Measurements from ENCODE around the gene TRAPPC11. TPM values are rescaled to one million over a fixed set of nuclear protein-coding genes. Genes with fewer than 3 reads are reported as not detected.
A peak's percentile ranks its signal among the peaks of the same experiment; 100 is the strongest.

Gene TRAPPC11
- total and polyA plus RNA-seq, 9 of the 15 experiments (the other 6 are each of a cell fraction or from before 2014, with no cell fraction given), result 11.6 to 49.0 (median 28.7) TPM

GRCh38 chr4:183691897-183692296 lies 32.8 kb downstream of the TRAPPC11 start:
- no peak overlapping the region for H3K4me3 ChIP-seq
- intact Hi-C loops (cut with micrococcal nuclease), result no loop called here
- no peaks in the 10 kb centered on the region for H3K4me1 ChIP-seq (replicated peaks in 1 of 2; ENCODE audit: control insufficient read depth in 2 of 2, insufficient read depth in 2 of 2, low read length in 2 of 2)
- no peak overlapping the region for H3K4me2 ChIP-seq (ENCODE audit: insufficient read depth, low read length)
- no peak overlapping the region for H3K9ac ChIP-seq (ENCODE audit: insufficient read depth in 1 of 2, low read depth in 2 of 2, low read length in 2 of 2)
- ATAC-seq (no peak), DNase-seq (ENCODE audit: extremely low read depth in 1 of 4, low spot score in 3 of 4) (no peak), FAIRE-seq (no peak)
- CTCF ChIA-PET (ENCODE audit: low intra/inter-chr PET ratio), result no interaction called here
- no peaks in the 10 kb centered on the region for H4K20me1 ChIP-seq (replicated peaks; ENCODE audit: control insufficient read depth, insufficient read depth, low read length)
- no TSS peak for BruUV-seq (replicated peaks)
- H3K27ac ChIP-seq (ENCODE audit: extremely low read depth, low read depth, low read length), result no peak overlapping the region
- no peaks in the 10 kb centered on the region for H3K79me2 ChIP-seq (ENCODE audit: control insufficient read depth, insufficient read depth, low read length)
- POLR2A ChIA-PET, result no interaction called here
- no peaks in the 10 kb centered on the region for H3K9me1 ChIP-seq (ENCODE audit: control insufficient read depth, insufficient read depth, low read length)
- in situ Hi-C loops (cut with MboI), result no loop called here
- TF ChIP-seq ZNF384 (IDR thresholded peaks at IDR 0.05; ENCODE audit: low read depth, low read length) (no peak), ZNF655 (CRISPR knock-in tag; IDR thresholded peaks at IDR 0.05) (no peak), RBM25 (IDR thresholded peaks at IDR 0.05; ENCODE audit: low read depth, low read length, severe bottlenecking) (peak; percentile 81)
- H3K36me3 ChIP-seq (ENCODE audit: control insufficient read depth, insufficient read depth, low read length), result peaks cover 67% of the 10 kb centered on the region
- H3K9me3 ChIP-seq (replicated peaks; ENCODE audit: control insufficient read depth, insufficient read depth, low read depth, low read length), result no peaks in the 10 kb centered on the region
- no peaks in the 10 kb centered on the region for H3K27me3 ChIP-seq (ENCODE audit: control insufficient read depth in 2 of 2, insufficient read depth in 2 of 2, low read length in 2 of 2)
- no peak overlapping the region for H2AFZ ChIP-seq (ENCODE audit: low read depth, low read length)

GRCh38 chr4:183698909-183699308 lies 39.8 kb downstream of the TRAPPC11 start:
- in situ Hi-C loops (cut with MboI), result no loop called here
- H3K9ac ChIP-seq (ENCODE audit: insufficient read depth in 1 of 2, low read depth in 2 of 2, low read length in 2 of 2), result no peak overlapping the region
- no peaks in the 10 kb centered on the region for H3K27me3 ChIP-seq (ENCODE audit: control insufficient read depth in 2 of 2, insufficient read depth in 2 of 2, low read length in 2 of 2)
- ChIA-PET POLR2A (interaction anchor here (1.1 kb wide), 1 partner anchor 10 kb away, joined by 3 read pairs; no protein-coding TSS in a partner anchor), CTCF (ENCODE audit: low intra/inter-chr PET ratio) (no interaction called here)
- H3K9me3 ChIP-seq (replicated peaks; ENCODE audit: control insufficient read depth, insufficient read depth, low read depth, low read length), result no peaks in the 10 kb centered on the region
- H3K27ac ChIP-seq (ENCODE audit: extremely low read depth, low read depth, low read length), result no peak overlapping the region
- H3K36me3 ChIP-seq (ENCODE audit: control insufficient read depth, insufficient read depth, low read length), result peaks cover 77% of the 10 kb centered on the region; the same call in 2 of the 3 replicates
- DNase-seq (ENCODE audit: extremely low read depth in 1 of 4, low spot score in 3 of 4) (no peak), ATAC-seq (no peak), FAIRE-seq (no peak)
- intact Hi-C loops (cut with micrococcal nuclease), result no loop called here
- BruUV-seq (replicated peaks), result no TSS peak
- no peak overlapping the region for H2AFZ ChIP-seq (ENCODE audit: low read depth, low read length)
- H3K4me2 ChIP-seq (ENCODE audit: insufficient read depth, low read length), result no peak overlapping the region
- no peak overlapping the region for H3K4me3 ChIP-seq
- no peaks in the 10 kb centered on the region for H3K79me2 ChIP-seq (ENCODE audit: control insufficient read depth, insufficient read depth, low read length)
- no peaks in the 10 kb centered on the region for H3K4me1 ChIP-seq (replicated peaks in 1 of 2; ENCODE audit: control insufficient read depth in 2 of 2, insufficient read depth in 2 of 2, low read length in 2 of 2)
- H3K9me1 ChIP-seq (ENCODE audit: control insufficient read depth, insufficient read depth, low read length), result no peaks in the 10 kb centered on the region
- H4K20me1 ChIP-seq (replicated peaks; ENCODE audit: control insufficient read depth, insufficient read depth, low read length), result no peaks in the 10 kb centered on the region
- no peak for TF ChIP-seq SRSF1 (IDR thresholded peaks at IDR 0.05; ENCODE audit: low read depth, low read length)
- TF ChIP-seq KDM4B (IDR thresholded peaks at IDR 0.05; ENCODE audit: borderline replicate concordance in 2 of 2, low read depth in 1 of 2), result no peak
- TF ChIP-seq FOS (IDR thresholded peaks at IDR 0.05; ENCODE audit: extremely low read depth, insufficient read length), result no peak
- TF ChIP-seq ZFP36 (IDR thresholded peaks at IDR 0.05; ENCODE audit: low read depth, low read length, partially characterized antibody), result no peak
- no peak for TF ChIP-seq ZNF717 (CRISPR knock-in tag; IDR thresholded peaks at IDR 0.05)
- TF ChIP-seq ZBTB9 (CRISPR knock-in tag; IDR thresholded peaks at IDR 0.05), result no peak
- no peak for TF ChIP-seq ZNF766 (CRISPR knock-in tag; conservative IDR thresholded peaks at IDR 0.05)
- no peak for TF ChIP-seq DLX4 (CRISPR knock-in tag; IDR thresholded peaks at IDR 0.05)
- no peak for TF ChIP-seq ZNF780A (CRISPR knock-in tag; IDR thresholded peaks at IDR 0.05)
- TF ChIP-seq NCOA4 (IDR thresholded peaks at IDR 0.05; ENCODE audit: partially characterized antibody), result no peak
- no peak for TF ChIP-seq CHD1 (IDR thresholded peaks at IDR 0.05; ENCODE audit: low read length)
- no peak for TF ChIP-seq ZNF217 (CRISPR knock-in tag; IDR thresholded peaks at IDR 0.05)
- no peak for TF ChIP-seq SLC30A9 (CRISPR knock-in tag; IDR thresholded peaks at IDR 0.05)
